Measurements from ENCODE around the gene PIEZO2.

PIEZO2 gene

DNA sequence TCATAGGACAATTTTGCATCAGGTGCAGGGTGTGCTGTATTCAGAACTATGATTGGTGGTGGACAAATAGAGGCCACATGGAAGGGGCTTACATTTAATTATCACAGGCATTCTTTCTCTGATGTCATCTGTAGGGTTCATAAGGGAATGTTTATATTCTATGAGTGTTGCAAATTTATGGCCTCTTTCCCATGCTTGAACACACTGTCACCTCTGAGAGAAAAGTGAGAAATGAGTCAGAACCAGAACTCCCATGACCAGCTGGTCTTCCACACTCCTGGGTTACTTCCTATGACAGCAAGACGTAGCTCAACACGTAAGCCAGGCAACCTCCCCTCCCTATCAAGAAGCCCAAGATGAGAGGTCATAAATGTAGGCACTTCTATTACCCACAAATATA lies 310.8 kb downstream of the PIEZO2 start:
- no peak for FAIRE-seq

DNA sequence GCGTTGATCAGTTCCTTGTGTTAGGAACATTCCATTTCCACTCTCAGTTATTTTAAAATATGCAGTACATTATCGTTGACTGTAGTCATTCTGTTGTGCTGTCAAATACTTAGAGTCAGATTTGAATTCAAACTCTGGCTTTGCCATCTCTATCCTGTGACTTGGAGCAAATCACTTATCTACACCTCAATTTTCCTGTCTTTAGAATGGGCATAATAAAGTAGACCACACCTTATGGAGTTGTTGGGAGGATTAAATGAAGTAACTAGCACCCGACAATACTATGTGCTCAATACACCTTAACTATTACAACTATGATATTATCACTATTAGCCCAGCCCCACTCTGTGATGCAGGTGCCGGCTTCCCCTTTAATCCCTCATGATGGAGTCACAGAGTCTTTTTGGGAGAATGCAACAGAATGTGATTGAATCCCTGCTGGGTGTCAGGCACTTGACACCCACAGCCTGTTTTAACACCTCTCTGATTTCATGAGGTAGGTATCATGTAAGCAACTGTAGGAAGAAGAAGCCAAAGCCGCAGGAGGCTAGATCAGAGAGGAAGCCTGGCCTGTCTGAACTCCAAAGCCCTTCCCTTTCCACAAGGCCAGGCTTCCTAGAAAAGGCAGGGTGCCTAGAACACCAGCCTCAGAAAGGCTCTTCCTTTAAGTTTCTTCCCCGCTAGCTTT lies 315.1 kb downstream of the PIEZO2 start:
- no peak for FAIRE-seq

DNA sequence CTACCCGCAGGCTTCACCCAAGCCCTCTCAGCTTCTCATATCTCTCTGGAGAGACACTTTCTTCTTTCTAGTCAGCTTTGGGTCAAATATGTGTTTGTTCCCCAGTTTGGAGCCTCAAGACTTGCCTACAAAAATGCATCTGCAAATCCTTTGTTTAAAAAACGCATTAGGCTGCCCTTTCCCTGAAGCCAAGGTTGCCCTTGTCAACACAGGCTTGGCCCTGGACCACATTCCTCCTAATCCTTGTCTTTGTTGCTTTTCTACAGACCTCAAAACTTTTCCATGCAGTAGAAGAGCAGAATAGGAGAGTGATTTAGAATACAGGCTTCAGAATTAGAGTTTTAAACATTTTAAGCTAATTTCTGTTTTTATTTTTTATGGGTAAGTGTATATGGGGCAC lies 315.7 kb downstream of the PIEZO2 start:
- no peak for FAIRE-seq

DNA sequence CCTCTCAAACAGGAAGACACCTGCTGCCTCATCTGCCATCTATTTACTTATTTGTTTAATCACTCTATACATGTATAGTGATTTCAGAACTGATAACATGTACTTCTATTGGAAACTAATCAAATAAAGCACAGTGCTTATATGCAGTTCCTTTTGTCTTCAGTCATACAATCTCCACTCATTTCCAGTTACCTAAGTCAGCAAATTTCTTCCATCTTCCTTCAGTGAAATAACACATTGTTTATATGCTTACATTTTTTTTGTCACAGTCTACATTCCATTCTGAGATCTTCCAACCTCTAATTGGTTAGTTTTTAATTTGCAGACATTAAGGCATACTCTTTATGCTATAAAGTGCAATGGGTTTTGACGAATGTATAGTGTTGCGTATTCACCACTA lies 323.0 kb downstream of the PIEZO2 start:
- FAIRE-seq = no peak

DNA sequence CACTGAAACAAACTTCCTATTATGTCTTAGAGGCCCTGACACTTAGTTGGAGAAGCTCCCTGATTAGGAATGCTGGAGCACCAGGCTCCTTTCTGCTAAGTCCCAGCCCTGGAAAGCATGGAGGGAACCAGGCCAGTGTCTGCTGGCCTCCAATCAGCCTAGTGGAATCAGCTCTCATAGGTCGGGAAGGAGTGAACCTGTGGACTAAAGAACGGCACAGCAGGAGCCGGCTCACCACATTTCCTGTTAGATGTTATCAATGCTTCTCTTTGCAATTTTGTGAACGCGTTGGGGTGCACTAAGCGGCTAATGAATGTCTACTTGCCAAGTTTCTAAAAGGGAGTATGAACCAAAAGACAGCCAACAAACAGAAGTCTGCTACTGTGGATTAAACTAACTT lies 326.9 kb downstream of the PIEZO2 start:
- no peak for FAIRE-seq

DNA sequence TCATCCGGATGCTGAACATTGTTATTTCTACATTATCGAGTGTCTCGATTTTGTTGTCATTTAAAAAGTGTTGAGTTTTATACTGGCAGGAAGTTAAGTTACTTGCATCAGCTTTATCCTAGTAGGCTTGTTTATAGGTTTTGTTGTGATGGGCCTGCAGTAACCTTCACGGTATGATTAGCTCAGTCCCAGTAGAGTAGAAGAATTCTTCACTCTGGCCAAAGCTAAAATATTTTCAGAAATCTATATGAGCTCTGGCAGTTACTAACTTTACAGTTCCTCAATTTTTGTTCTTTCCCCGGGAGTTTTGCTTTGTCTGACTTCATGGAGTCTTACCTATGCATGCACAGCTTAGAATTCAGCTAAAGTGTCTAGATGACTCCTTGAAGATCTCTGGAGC lies 328.7 kb downstream of the PIEZO2 start:
- no peak for FAIRE-seq

DNA sequence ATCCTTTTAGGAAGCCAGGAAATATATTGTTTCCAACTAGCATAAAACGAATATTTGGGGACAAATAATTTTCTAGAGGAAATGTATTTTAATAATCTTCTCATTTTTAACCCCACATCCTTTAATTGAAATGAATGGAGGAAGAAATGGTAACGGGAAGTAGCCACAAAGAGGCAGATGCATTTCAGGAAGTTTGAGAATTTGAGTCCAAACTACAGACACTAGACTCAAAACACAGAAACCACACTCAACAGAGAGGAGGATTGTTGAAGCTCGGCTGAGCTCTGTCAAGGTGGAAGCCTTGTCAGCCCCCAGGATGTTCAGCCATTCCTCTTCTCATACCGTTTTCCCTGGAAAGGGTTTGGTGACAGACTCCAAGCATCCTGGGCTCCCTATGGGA lies 335.0 kb downstream of the PIEZO2 start:
- no peak for FAIRE-seq

DNA sequence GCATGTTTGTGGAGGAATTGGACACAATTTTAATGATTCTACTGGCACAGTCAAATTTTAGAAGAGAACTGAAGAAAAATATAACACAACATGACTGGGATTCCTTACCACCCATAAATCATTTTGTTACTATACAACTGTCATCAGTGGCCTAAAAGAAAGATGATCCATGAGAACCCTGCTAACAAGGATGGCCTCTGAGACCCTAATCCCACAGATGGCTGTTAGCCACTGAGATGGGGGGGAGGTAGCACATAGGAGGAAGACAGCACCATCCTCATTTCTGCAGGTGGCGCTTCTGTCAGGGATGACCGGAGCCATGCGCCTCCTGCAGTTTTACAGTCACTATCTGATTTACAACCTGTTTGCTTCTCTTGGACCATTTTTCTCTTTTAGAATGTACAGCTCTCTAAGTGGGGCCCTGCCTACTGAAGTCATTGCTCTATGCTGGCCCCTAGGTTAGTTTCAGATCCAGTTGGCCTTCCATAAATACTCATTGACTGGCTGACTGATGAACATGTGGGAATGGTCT lies 343.7 kb downstream of the PIEZO2 start:
- FAIRE-seq = no peak

DNA sequence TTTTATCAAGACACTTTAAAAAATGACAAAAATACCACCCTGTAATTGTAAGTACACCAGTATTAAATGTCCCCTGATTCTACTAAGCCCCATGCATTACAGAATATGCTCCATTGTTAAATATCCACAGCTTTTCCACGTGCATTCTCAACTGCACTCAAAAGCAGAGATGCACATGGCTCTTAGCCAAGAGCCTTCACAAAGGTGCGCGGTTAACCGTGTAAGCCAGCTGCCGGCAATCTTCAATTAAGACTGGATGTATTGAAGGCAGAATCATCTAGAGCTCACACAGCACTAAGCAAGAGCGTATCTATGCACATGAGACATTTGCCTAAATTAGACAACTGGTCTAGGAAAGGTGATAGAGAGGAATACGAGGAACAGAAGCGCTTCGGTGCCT lies 345.2 kb downstream of the PIEZO2 start:
- no peak for FAIRE-seq

DNA sequence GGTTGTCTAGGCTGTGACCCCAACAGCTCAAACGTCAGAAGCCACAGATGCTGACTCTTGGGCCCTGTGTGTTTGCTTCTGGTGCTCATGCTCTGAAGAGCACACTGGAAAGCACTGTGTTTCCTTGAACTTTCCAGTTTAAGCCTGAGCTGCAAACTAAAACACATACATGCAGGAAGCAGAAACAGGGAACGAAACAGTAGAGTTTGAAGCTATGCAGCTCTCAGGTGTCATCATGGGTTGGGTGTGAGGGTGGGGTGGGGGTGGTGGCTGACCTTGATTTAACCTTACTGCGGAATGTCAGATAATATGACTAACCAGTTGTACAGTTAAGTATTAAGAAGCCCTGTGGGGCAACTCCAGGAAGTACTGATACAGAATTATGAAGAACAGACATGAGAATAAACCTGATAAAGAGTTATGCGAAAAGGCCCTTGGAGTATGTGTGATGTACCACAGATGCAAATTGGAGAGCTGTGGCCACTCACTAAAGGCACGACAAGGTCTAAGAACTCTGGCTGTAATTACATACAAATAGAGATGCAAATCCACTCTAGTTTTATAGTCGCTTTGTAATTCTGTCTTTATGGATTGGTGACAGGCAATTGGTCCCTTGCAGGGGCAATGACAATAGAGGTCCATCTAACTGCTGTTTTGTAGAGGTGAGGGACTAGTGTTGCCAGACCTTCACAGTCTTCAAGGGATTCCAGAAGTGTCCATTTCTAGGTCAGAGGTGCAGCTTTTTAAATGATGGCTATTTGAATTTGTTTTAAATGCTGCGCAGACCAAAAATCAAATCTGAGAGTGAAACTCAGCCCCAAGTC lies 350.4 kb downstream of the PIEZO2 start:
- no peak for FAIRE-seq

DNA sequence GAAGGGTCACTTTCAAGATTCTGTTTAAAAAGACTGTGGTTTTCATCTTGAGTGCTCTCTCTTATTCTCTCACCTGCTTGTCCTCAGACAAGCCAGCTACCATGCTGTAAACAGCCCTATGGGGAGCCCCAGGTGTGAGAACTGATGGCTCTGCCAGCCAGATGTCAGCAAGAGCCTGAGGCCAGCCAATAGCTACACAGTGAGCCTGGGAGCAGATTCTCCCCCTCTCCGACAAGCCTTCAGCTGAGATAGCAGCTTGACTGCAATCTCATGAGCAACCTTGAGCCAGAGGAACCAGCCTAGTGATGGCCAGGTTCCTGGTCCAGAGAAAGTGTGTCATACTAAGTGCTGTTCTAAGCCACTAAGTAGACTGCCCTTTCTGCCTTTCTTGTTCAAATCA lies 351.5 kb downstream of the PIEZO2 start:
- no peak for FAIRE-seq

DNA sequence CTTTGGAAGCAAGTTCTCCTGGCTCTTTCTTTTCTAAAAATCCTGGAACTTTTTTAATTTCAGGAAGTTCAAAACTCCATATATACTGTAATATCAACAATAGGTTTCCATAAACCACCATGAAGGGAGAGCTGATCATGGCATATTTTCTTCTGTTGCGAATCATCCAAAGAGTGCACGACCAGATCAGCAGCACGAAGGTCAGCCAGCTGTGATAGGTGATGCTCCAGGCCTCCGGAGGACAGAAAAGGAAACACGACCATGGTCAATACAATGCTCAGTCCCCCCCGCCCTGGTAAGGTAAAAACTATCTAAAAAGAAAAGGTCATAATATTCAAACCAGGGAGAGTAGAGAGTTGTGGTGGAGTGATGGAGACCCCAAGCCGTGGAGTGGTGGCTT lies 354.6 kb downstream of the PIEZO2 start:
- FAIRE-seq = no peak

DNA sequence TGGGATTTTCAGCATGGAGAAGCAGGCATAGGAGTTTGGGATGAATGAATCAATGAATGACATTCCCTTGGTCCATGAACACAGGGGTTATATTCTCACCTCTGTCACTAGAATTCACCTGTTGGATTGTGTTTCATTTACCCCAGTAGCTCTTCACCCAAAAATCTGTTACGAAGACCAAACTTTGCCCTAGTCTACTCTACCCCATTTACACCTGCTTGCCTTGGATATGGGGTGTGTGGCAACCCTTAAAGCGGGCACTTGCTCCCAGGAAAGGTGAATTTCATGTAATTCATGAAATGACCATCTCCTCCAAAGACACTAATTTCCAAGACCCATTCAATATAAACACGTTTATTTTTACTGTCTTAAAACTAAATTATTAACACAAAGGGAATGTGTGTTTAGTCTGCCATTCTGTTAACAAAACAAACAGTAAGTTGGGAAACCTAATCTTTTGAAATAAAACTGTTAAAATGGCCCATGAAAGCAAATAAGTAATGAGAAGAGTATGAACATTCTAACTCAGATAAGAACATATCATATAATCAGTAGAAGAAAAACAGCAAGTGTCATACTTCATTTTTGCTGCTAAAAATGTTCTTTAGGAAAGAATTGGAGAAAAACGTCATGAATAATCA lies 355.5 kb downstream of the PIEZO2 start:
- no peak for FAIRE-seq

DNA sequence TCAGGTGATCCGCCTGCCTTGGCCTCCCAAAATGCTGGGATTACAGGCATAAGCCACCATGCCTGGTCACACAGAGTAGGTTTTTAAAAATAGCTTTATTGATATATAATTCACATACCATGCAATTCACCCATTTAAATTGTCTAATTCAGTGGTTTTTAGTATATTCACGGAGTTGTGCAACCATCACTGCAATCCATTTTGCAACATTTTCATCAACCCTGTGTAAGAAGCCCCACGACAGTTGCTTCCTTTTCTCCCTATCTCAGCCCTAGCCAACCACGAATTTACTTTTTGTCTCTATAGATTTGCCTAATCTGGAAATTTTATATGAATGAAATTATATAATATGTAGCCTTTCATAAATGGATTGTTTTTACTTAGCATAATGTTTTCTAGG lies 357.2 kb downstream of the PIEZO2 start:
- no peak for FAIRE-seq

DNA sequence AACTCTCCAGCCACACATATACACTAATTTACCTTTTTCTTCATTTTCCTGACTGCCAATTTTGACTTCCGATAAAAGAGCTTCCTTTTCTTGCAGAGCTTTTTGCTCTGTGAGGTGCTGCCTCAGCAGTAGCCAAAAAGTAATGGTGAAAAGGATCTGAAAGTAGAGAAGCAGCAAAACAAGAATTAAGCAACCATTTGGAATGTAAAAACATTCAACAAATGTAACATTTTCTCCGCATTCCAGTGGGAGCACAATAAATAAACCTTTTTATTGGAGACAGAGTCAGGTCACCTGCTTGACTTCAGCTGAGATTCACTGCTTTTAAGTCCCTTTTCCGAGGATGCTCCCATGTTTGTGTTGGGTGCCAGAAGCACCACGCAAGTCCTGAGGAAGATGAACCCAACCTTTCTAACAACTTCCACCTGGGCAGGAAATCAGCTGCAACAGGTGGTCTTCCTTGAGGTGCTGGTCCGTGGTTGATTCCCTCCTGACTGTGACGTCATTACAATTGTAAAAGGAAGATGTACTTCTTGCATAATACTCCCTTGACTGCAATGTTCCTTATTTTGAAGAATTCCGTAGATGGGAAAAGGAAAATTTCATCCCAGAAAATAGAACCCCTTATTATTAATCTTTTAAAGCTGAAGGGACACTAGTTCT lies 358.1 kb downstream of the PIEZO2 start:
- no peak for FAIRE-seq

DNA sequence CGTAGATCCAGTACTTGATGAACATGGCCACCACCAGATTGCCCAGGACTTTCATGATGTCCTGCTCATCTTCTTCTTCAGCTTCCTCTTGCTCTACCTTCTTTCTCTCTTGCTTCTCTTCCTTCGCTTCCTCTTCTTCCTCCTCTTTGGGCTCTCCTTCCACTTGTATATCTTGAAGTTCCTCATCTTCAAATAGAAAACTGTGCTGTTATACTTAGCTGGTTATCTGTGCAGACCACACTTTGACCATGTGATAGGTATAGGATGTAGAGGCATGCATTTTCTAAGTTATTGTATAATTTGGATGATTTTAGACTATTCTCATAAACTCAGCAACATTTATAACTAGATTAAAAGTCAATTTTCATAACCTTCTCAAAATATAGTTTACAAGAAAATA lies 360.2 kb downstream of the PIEZO2 start:
- FAIRE-seq = no peak

DNA sequence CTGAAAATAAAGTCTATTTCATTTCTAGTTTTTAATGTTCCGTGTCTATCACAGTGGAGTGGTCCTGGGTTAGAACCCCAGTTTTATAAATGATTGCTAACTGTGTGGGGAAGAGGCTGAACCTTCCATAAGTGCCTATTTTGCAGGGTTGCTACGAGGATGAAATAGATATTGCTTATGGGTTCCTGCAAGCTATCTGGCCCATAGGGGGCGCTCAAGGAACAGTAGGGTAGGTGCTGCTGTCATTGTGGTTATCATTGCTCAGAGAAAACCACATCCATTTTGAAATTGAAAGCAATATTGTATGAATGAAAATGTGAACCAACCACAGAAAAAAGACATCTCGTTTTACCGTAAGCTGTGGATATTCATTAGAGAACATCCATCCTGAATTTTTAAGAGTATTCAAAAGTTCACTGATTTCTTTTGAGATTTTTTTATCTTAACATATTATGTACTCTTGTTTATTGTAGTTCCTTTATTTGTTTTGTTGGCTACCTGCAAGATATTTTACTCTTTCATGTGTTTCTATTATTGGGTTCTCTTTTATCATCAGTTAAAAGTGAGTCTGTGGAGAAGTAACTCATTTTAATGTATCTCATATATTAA lies 362.0 kb downstream of the PIEZO2 start:
- FAIRE-seq = no peak

DNA sequence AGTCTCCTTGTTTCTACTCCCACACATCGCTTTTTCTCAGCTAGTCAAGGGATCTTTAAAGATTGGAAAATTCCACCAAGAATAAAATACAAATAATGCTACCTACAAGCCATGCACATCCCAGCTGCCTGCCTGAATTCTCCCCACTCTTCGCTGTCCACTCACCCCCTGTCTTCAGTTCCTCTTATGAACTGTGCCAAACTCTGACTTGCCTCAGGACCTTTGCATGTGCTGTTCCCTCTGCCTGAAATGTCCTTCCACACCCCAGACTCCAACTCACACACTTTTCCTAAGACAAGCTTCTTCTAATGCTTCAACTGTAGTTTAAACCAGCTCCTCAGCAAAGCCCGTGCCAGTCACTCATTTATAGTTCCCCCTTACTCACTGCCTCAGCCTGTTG lies 363.6 kb downstream of the PIEZO2 start:
- no peak for FAIRE-seq

DNA sequence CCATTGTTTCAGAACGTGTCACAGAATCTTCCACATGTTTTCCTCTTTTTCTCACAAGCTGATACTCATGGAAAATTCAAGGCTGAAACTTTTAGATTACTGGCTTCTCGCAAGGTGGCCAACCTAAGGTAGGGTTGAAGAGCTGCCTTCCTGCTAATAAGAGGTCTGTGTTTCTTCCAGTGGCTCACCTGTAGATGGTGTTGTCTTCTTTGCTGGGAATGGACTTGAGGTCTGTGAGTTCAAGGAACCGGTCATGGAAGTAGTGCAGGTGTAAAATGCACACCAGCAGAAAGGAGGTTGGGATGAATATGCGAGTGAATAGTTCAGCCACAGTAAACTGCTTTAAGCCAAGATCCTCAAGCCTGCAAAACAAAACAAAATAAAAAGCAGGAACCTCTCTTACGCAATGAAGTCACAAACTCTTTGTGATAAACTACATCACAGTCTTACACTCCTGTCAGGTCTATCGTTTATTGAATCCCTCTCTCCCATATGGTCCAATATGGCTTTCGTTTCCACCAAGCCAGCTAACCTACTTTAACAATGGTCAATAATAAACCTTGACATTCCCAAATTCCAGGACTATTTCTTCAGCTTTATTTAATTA lies 364.7 kb downstream of the PIEZO2 start:
- no peak for FAIRE-seq

DNA sequence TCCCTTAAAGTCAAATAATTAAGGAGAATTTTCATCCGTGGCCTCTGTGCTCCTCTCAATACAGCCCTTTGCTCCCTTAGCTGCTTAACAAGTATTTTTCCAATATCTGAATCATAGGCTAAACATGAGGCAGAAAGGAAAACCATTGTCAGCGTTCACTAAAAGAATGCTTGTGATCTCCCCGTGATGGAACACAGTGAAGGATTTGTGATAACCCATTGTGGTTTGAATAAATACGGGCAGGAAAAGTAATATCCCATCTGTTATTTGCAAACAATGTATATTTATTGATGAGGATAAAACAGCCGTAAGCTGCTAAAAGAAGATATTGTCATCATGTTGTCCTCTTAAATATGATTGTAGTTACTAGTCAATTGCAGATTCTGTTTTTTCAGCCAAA lies 365.4 kb downstream of the PIEZO2 start:
- FAIRE-seq = no peak

DNA sequence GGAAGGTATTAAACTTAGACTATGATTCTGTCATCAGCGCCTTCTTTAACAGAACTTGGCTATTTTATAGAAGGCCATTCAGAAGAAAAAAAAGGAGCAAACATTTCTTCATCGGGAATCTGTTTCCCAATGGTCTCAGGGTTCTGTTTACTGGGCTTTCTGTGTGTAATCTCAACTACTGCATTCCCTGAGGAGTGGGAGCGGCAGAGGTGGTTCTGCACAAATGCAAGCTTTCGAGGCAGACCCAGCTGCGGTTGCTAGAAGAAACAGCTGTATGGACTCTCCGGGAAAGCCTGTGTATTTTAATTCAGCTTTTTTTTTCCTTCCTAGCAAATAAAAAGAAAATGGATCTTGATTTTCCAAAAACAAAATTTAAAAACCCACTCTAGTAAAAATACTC lies 372.9 kb downstream of the PIEZO2 start:
- no peak for FAIRE-seq

DNA sequence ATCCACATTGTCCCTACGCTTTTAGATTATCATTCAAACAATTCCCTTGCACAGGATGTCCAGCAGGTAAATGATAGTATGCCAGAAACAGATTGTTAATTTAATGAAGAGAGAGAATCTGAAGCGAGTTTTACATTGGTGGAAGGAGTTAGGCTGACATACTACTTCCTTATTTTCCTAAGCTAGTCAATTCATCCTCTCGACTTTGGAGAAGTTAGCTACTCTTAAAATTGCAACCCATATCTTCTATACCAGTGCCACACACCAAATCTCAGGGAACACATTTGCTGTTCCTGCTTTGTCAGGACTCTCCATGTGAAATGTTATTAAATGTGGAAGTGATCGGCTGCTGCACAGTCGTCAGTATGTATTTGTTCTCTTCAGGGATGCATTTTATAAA lies 374.3 kb downstream of the PIEZO2 start:
- no peak for FAIRE-seq

All from G401.6 (cell line).